ENCODE results near the gene NEURL2. TPM values are rescaled to one million over a fixed set of nuclear protein-coding genes. Genes with fewer than 3 reads are reported as not detected.

Gene NEURL2
- total RNA-seq, 1 donor from 2014 or later = 4.0 TPM

GRCh38 chr20:45842169-45842812 lies 48.7 kb downstream of the NEURL2 start:
- DNase-seq (ENCODE audit: low spot score in 2 of 2) = no peak
- intact Hi-C loops (cut with DNase I) = no loop called here
- no peaks in the 10 kb centered on the region for H3K9me3 ChIP-seq
- H3K4me3 ChIP-seq = no peak overlapping the region
- TF ChIP-seq, protein P1, sequence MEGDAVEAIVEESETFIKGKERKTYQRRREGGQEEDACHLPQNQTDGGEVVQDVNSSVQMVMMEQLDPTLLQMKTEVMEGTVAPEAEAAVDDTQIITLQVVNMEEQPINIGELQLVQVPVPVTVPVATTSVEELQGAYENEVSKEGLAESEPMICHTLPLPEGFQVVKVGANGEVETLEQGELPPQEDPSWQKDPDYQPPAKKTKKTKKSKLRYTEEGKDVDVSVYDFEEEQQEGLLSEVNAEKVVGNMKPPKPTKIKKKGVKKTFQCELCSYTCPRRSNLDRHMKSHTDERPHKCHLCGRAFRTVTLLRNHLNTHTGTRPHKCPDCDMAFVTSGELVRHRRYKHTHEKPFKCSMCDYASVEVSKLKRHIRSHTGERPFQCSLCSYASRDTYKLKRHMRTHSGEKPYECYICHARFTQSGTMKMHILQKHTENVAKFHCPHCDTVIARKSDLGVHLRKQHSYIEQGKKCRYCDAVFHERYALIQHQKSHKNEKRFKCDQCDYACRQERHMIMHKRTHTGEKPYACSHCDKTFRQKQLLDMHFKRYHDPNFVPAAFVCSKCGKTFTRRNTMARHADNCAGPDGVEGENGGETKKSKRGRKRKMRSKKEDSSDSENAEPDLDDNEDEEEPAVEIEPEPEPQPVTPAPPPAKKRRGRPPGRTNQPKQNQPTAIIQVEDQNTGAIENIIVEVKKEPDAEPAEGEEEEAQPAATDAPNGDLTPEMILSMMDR (IDR thresholded peaks at IDR 0.05) = no peak
- peaks cover 50 to 68% of the 10 kb centered on the region in 2 donors for H3K36me3 ChIP-seq
- H3K27ac ChIP-seq = peak overlapping the region; percentile 34 to 53
- peaks cover 0 to 10% of the 10 kb centered on the region in 2 donors for H3K4me1 ChIP-seq
- no peaks in the 10 kb centered on the region for H3K27me3 ChIP-seq

GRCh38 chr20:45841407-45842129 lies 49.4 kb downstream of the NEURL2 start:
- Histone ChIP-seq H3K27me3 (no peaks in the 10 kb centered on the region), H3K27ac (peak overlapping the region; percentile 34 to 53), H3K36me3 (peaks cover 44 to 61% of the 10 kb centered on the region in 2 donors), H3K4me3 (no peak overlapping the region), H3K4me1 (peaks cover 3 to 13% of the 10 kb centered on the region in 2 donors), H3K9me3 (no peaks in the 10 kb centered on the region)
- intact Hi-C loops (cut with DNase I) = no loop called here
- TF ChIP-seq, protein P1 (IDR thresholded peaks at IDR 0.05) = no peak
- no peak for DNase-seq (ENCODE audit: low spot score in 2 of 2)

GRCh38 chr20:45840700-45841198 lies 50.3 kb downstream of the NEURL2 start:
- intact Hi-C loops (cut with DNase I) = no loop called here
- H3K4me1 ChIP-seq = peaks cover 5 to 16% of the 10 kb centered on the region in 2 donors
- DNase-seq (ENCODE audit: low spot score in 2 of 2) = no peak
- TF ChIP-seq, protein P1 (IDR thresholded peaks at IDR 0.05) = no peak
- H3K27me3 ChIP-seq = no peaks in the 10 kb centered on the region
- peaks cover 41 to 55% of the 10 kb centered on the region in 2 donors for H3K36me3 ChIP-seq
- H3K27ac ChIP-seq = peak overlapping the region in 1 of 2 donors; percentile 27
- H3K9me3 ChIP-seq = no peaks in the 10 kb centered on the region
- no peak overlapping the region for H3K4me3 ChIP-seq

Other genes with a start within 250 kb of the NEURL2 start
- gene WFDC11, start 221.0 kb downstream of the NEURL2 start, total RNA-seq = not detected
- gene WFDC13, start 189.2 kb downstream of the NEURL2 start, total RNA-seq = not detected
- not detected for gene WFDC10B, start 186.2 kb downstream of the NEURL2 start, total RNA-seq
- not detected for gene SPINT4, start 168.9 kb downstream of the NEURL2 start, total RNA-seq
- not detected for gene WFDC3, start 99.3 kb downstream of the NEURL2 start, total RNA-seq
- 4.6 TPM for gene DNTTIP1, start 99.3 kb downstream of the NEURL2 start, total RNA-seq
- gene UBE2C, start 78.6 kb downstream of the NEURL2 start, total RNA-seq = not detected
- not detected for gene TNNC2, start 63.9 kb downstream of the NEURL2 start, total RNA-seq
- 182 TPM for gene SNX21, start 57.4 kb downstream of the NEURL2 start, total RNA-seq
- 34.4 TPM for gene ACOT8, start 33.8 kb downstream of the NEURL2 start, total RNA-seq
- 6.8 TPM for gene ZSWIM3, start 33.6 kb downstream of the NEURL2 start, total RNA-seq
- 3.5 TPM for gene ZSWIM1, start 10.0 kb downstream of the NEURL2 start, total RNA-seq
- 32.8 TPM for gene SPATA25, start 3.6 kb downstream of the NEURL2 start, total RNA-seq
- 82.0 TPM for gene CTSA, start 127 bp upstream of the NEURL2 start, total RNA-seq
- gene PLTP, start 20.9 kb upstream of the NEURL2 start, total RNA-seq = 909 TPM
- gene PCIF1, start 43.5 kb upstream of the NEURL2 start, total RNA-seq = 45.7 TPM
- 27.8 TPM for gene ZNF335, start 81.0 kb upstream of the NEURL2 start, total RNA-seq
- not detected for gene MMP9, start 117.7 kb upstream of the NEURL2 start, total RNA-seq
- gene SLC12A5, start 138.0 kb upstream of the NEURL2 start, total RNA-seq = not detected
- 70.4 TPM for gene NCOA5, start 198.8 kb upstream of the NEURL2 start, total RNA-seq
- gene CD40, start 227.1 kb upstream of the NEURL2 start, total RNA-seq = 34.7 TPM